ENCODE data around the gene NPLOC4.
"Not testable (repeated sequence)": the region's sequence is repeated elsewhere in the genome, so short reads cannot be mapped to it uniquely, and the experiment has no call there.

The NPLOC4 gene

DNA sequence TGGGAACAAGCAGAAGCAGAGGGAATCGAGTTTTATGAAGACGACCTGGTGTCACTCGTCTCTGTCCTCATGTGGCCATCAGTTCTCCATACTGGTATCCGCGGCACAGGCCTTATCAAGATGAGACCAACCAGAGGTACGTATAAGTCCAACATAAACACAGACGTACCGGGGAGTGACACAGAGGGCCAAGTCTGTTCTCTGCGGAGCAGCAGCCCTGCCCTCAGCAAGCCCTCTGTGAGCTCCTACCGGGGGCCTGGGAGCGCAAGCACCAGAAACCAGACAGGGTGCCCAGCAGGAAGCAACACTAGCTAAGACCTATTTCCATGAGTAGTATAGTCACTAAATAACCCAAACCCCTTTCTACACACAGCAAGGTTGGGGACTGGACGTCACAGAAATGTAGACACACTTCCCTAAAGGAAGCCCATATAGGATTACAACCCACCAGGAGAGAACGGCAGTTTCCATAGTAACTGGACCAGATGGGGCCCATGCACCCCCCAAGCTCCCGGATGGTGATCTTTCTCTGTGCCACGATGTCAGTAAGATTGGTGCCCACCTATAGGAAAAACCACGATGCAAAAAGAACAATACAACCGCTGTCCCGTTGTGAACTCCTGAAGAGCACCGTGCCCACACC lies 45.8 kb upstream of the NPLOC4 start:
- TF ChIP-seq, protein P1, sequence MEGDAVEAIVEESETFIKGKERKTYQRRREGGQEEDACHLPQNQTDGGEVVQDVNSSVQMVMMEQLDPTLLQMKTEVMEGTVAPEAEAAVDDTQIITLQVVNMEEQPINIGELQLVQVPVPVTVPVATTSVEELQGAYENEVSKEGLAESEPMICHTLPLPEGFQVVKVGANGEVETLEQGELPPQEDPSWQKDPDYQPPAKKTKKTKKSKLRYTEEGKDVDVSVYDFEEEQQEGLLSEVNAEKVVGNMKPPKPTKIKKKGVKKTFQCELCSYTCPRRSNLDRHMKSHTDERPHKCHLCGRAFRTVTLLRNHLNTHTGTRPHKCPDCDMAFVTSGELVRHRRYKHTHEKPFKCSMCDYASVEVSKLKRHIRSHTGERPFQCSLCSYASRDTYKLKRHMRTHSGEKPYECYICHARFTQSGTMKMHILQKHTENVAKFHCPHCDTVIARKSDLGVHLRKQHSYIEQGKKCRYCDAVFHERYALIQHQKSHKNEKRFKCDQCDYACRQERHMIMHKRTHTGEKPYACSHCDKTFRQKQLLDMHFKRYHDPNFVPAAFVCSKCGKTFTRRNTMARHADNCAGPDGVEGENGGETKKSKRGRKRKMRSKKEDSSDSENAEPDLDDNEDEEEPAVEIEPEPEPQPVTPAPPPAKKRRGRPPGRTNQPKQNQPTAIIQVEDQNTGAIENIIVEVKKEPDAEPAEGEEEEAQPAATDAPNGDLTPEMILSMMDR (IDR thresholded peaks at IDR 0.05; ENCODE audit: insufficient read depth, low read depth, low read length, missing control alignments) = no peak
- DNase-seq (ENCODE audit: low read depth) = no peak
- H3K4me3 ChIP-seq (ENCODE audit: low read length) = peak overlapping the region; percentile 77

DNA sequence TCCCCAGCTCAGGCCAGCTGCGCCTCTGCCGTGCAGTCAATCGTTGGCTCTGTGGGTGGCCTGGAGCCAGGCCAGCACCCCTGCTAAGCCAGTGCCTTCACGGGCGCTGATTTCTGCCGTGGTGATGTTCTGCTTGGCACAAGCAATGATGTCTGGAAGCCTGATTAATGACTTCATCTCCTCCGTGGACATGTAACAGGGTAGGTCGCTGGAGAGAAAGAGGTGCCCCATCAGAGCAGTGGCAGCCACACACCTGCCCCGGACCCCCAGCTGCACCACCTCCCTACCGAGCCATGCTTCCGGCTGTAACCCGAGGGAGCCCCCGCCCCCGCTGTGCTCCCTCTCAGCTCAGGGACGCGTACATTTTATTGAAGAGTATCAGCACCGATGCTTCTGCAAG lies 44.8 kb upstream of the NPLOC4 start:
- TF ChIP-seq, protein P1 (IDR thresholded peaks at IDR 0.05; ENCODE audit: insufficient read depth, low read depth, low read length, missing control alignments) = no peak
- no peak for DNase-seq (ENCODE audit: low read depth)
- no peak overlapping the region for H3K4me3 ChIP-seq (ENCODE audit: low read length)

DNA sequence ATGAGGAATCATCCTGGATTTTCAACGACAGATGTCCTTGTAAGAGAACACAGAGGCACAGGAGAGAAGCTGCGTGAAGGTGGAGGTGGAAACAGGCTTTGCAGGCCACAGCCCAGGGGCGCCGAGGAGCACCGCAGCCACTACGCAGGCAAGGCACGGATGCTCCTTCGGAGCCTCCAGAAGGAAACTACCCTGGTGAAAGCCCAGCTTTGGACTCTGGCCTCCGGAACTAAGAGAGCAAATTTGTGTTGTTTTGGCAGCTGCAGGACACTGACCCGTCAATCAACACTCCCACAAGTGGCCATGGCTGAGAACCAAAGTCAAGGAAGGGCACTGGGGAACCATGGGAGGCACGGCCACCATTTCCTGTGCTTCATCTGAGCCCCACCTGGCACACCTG lies 43.2 kb upstream of the NPLOC4 start:
- TF ChIP-seq, protein P1 (IDR thresholded peaks at IDR 0.05; ENCODE audit: insufficient read depth, low read depth, low read length, missing control alignments) = no peak
- H3K4me3 ChIP-seq (ENCODE audit: low read length) = no peak overlapping the region

DNA sequence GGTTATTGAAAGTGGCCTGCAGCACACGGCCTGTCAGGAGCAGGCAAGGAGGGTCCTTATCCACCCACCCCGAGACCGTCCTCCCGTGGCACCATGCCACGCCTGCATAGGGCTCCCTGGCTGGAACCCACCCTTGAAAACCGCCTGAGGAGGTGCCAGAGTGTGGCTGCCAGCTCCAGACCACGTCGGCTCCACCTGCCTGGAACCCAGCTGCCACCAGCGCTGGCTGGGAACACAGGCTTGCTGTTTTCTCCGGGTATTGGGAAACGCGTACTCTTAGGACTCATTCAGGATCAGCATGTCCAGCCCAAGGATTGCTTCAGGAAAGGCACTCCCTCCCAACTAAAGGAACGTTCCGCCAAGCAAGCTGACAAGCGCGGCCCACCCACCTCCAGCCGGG lies 40.0 kb upstream of the NPLOC4 start:
- TF ChIP-seq, protein P1 (IDR thresholded peaks at IDR 0.05; ENCODE audit: insufficient read depth, low read depth, low read length, missing control alignments) = no peak
- DNase-seq (ENCODE audit: low read depth) = peak; percentile 27
- H3K4me3 ChIP-seq (ENCODE audit: low read length) = no peak overlapping the region

More for the DNA sequence above, 43.2 kb upstream of the NPLOC4 start:
- no peak for DNase-seq (ENCODE audit: low read depth)

DNA sequence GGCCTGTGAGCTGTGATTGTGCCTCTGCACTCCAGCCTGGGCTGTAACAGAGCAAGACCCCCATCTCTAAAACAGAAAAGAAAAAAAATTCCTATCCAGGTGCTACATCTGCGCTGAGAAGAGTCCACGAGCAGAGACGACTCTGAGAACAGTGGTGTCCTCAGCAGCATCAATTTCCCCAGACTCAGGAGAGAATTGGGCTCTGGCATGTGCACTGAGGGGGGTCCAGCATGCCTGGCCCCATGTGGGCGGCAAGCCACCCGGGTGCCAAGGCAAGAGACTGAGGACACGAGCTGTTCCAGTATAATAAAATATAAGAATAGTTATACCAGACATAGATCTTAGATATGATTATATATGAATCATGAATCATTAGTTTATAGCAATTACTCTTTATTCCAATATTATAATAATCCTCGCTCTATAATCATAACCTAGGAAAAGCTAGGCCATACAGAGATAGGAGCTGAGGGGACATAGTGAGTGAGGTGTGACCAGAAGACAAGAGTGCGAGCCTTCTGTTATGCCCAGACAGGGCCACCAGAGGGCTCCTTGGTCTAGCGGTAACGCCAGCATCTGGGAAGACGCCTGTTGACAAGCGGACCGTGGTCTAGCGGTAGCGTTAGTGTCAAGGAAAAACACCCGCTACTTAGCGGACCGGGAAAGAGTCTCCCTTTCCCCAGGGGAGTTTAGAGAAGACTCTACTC lies 38.8 kb upstream of the NPLOC4 start:
- peak; percentile 35 for DNase-seq (ENCODE audit: low read depth)
- not testable (repeated sequence) for H3K4me3 ChIP-seq (ENCODE audit: low read length)

DNA sequence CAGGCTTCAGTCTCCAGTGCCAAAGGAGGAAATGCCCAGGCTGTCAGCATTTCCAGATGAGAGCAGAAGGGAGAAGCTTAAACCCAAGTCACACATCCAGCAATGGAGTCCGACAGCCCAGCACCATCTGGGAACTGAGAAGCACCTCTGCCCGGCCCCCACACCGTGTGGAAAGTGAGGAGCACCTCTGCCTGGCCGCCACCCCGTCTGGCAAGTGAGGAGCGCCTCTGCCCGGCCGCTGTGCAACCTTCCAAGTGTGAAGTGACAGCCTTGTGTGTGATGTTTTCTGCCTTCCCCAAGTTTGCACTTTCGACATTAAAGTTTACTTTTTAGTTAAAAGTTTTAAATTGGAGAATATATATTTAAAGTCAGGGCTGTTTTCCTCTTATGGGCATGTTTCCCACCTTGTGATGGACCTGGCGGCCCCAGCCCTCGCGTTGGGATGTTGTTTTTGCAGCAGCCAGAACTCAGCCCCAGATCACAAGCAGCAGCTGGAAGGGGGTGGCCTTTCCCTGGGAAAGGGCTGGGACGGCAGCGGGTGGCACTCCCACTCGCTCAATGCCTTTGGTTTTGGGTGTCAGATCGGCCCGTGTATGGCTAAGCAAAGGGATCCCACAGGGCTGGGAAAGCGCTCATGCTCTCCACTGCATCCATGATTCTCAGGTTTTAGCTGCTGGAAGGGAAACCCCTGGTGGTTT lies 36.8 kb upstream of the NPLOC4 start:
- H3K4me3 ChIP-seq (ENCODE audit: low read length) = no peak overlapping the region
- TF ChIP-seq, protein P1 (IDR thresholded peaks at IDR 0.05; ENCODE audit: insufficient read depth, low read depth, low read length, missing control alignments) = no peak
- no peak for DNase-seq (ENCODE audit: low read depth)

More for the DNA sequence above, 38.8 kb upstream of the NPLOC4 start:
- TF ChIP-seq, protein P1 (IDR thresholded peaks at IDR 0.05; ENCODE audit: insufficient read depth, low read depth, low read length, missing control alignments) = peak; percentile 56

Measured in epithelial cell of esophagus (primary cell).